ENCODE measurements around the gene ZNF382.

DNA sequence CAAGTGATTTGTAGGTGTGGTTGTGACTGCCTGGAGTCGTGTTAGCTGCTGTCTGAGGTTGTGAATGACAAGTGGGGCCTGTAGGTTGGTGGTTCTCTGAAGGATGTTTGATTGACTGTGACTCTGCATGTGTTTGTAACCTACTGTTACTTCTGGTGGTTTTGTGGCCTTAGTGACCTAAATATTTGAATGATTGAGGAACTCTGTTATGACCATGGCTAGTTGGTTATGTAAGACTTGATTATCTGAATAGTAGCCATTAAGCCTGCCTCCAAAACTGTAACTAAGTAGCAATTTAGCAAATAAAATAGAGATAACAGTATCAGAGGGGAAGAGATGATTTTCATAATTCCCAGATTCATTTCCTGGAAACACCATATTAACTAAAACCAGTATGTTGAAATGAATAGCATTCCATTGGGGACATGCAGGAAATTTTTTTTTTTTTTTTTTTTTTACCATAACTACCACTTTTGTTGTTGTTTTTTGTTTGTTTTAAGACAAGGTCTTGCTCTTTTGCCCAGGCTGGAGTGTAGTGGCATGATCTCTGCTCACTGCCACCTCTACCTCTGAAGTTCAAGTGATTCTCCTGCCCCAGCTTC is 865 bp downstream of the ZNF382 start:
- TF ChIP-seq POLR2A (IDR thresholded peaks at IDR 0.05; ENCODE audit: low read depth, low read length): no peak
- TF ChIP-seq MXI1 (IDR thresholded peaks at IDR 0.05; ENCODE audit: borderline replicate concordance, low read depth, low read length): no peak
- TF ChIP-seq, protein P1, sequence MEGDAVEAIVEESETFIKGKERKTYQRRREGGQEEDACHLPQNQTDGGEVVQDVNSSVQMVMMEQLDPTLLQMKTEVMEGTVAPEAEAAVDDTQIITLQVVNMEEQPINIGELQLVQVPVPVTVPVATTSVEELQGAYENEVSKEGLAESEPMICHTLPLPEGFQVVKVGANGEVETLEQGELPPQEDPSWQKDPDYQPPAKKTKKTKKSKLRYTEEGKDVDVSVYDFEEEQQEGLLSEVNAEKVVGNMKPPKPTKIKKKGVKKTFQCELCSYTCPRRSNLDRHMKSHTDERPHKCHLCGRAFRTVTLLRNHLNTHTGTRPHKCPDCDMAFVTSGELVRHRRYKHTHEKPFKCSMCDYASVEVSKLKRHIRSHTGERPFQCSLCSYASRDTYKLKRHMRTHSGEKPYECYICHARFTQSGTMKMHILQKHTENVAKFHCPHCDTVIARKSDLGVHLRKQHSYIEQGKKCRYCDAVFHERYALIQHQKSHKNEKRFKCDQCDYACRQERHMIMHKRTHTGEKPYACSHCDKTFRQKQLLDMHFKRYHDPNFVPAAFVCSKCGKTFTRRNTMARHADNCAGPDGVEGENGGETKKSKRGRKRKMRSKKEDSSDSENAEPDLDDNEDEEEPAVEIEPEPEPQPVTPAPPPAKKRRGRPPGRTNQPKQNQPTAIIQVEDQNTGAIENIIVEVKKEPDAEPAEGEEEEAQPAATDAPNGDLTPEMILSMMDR (conservative IDR thresholded peaks at IDR 0.05; ENCODE audit: low read depth, low read length): no peak
- no peak for TF ChIP-seq MAFK (IDR thresholded peaks at IDR 0.05; ENCODE audit: low read depth, low read length)

Data from IMR-90 (cell line).